ENCODE results near the gene JAKMIP2. TPM values are rescaled to one million over a fixed set of nuclear protein-coding genes. Genes with fewer than 3 reads are reported as not detected.

Gene JAKMIP2
- total and polyA plus RNA-seq, 10 of the 15 experiments (the other 5 are each of a cell fraction or from before 2014, with no cell fraction given), result 0.51 to 1.8 (median 0.89) TPM

DNA sequence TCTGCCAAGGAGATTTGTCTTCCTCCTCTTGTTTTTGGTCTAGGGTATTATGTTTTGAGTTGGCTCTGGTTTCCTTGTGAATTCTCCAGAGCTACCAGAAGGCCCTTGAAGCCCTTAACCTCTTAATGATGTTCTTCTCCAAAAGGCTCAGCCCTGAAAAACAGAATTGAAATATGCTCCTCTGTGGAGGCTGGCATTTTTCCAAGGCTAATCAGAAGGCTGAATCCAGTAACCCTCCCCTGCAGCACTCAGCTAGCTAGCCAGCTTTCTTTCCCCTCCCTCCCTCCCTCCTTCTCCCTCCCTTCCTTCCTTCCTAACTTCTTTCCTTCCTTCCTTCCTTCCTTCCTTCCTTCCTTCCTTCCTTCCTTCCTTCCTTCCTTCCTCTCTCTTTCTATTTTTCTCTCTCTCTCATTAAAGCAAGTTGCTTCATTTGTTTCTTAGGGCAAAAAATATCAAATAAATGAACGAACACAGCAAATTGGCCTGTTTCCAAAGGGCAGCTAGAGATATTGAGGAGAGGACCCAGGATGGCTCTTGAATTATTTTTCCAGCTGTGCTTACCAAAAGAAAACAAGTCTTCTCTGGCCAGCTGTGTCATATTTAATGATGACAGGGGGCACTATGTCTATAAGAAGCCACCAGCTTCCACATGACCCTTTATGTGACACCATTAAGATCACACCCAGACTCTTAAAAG lies 38.7 kb downstream of the JAKMIP2 start:
- Histone ChIP-seq H3K4me1 (ENCODE audit: control insufficient read depth, insufficient read depth, low read length) (no peaks in the 10 kb centered on the region), H3K36me3 (ENCODE audit: control insufficient read depth in 2 of 2, insufficient read depth in 2 of 2, low read length in 1 of 2) (no peaks in the 10 kb centered on the region), H3K79me2 (ENCODE audit: control insufficient read depth, insufficient read depth, low read length) (no peaks in the 10 kb centered on the region), H3K27ac (ENCODE audit: control insufficient read depth, insufficient read depth) (no peak overlapping the region), H3K9ac (ENCODE audit: control insufficient read depth, insufficient read depth, low read length) (no peak overlapping the region), H2AFZ (ENCODE audit: control insufficient read depth, low read depth, low read length) (no peak overlapping the region), H3K4me3 (no peak overlapping the region), H4K20me1 (ENCODE audit: control insufficient read depth, insufficient read depth) (no peaks in the 10 kb centered on the region), H3K4me2 (ENCODE audit: control insufficient read depth, insufficient read depth) (no peak overlapping the region), H3K9me3 (replicated peaks; ENCODE audit: control insufficient read depth, insufficient read depth, low read length) (no peaks in the 10 kb centered on the region), H3K27me3 (replicated peaks in 1 of 2; ENCODE audit: control insufficient read depth in 2 of 2, insufficient read depth in 2 of 2, low read length in 1 of 2) (no peaks in the 10 kb centered on the region)
- POLR2A ChIA-PET, result no interaction called here
- in situ Hi-C loops (cut with MboI) (no loop called here), intact Hi-C loops (cut with micrococcal nuclease; ENCODE audit: unreplicated experiment) (no loop called here)
- DNase-seq (ENCODE audit: low read depth, low spot score), result no peak
- no peak for ATAC-seq
- 0% methylated on average over 1 of the region's 1 CpG for WGBS (ENCODE audit: insufficient coverage, insufficient replicate concordance, low lambda C conversion rate, missing lambda C conversion rate)
- RAD21 ChIA-PET (ENCODE audit: unreplicated experiment), result no interaction called here
- BruUV-seq (replicated peaks), result no TSS peak
- CTCF ChIA-PET, result interaction anchor here (0.6 kb wide), 1 partner anchor 187 kb away, joined by 4 read pairs; no protein-coding TSS in a partner anchor
- SMC1A ChIA-PET (ENCODE audit: uncharacterized antibody, unreplicated experiment), result interaction anchor here (0.7 kb wide), 1 partner anchor 38 kb away, joined by 3 read pairs; no protein-coding TSS in a partner anchor
- FAIRE-seq, result no peak
- TF ChIP-seq TCF7 (IDR thresholded peaks at IDR 0.05; ENCODE audit: borderline replicate concordance), result no peak
- no peak for TF ChIP-seq BCL11A (IDR thresholded peaks at IDR 0.05; ENCODE audit: low read depth, low read length)
- no peak for TF ChIP-seq TCF3 (IDR thresholded peaks at IDR 0.05; ENCODE audit: borderline replicate concordance, insufficient read depth, low read depth, low read length)
- TF ChIP-seq, protein P1, sequence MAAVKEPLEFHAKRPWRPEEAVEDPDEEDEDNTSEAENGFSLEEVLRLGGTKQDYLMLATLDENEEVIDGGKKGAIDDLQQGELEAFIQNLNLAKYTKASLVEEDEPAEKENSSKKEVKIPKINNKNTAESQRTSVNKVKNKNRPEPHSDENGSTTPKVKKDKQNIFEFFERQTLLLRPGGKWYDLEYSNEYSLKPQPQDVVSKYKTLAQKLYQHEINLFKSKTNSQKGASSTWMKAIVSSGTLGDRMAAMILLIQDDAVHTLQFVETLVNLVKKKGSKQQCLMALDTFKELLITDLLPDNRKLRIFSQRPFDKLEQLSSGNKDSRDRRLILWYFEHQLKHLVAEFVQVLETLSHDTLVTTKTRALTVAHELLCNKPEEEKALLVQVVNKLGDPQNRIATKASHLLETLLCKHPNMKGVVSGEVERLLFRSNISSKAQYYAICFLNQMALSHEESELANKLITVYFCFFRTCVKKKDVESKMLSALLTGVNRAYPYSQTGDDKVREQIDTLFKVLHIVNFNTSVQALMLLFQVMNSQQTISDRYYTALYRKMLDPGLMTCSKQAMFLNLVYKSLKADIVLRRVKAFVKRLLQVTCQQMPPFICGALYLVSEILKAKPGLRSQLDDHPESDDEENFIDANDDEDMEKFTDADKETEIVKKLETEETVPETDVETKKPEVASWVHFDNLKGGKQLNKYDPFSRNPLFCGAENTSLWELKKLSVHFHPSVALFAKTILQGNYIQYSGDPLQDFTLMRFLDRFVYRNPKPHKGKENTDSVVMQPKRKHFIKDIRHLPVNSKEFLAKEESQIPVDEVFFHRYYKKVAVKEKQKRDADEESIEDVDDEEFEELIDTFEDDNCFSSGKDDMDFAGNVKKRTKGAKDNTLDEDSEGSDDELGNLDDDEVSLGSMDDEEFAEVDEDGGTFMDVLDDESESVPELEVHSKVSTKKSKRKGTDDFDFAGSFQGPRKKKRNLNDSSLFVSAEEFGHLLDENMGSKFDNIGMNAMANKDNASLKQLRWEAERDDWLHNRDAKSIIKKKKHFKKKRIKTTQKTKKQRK (IDR thresholded peaks at IDR 0.05; ENCODE audit: low read depth, low read length), result no peak
- TF ChIP-seq ZNF274 (IDR thresholded peaks at IDR 0.05; ENCODE audit: insufficient read depth, insufficient read length), result no peak
- TF ChIP-seq MXI1 (IDR thresholded peaks at IDR 0.05; ENCODE audit: low read depth, low read length), result no peak
- no peak for TF ChIP-seq POU2F2 (IDR thresholded peaks at IDR 0.05; ENCODE audit: borderline replicate concordance, low read depth, low read length)
- no peak for TF ChIP-seq ZNF622 (IDR thresholded peaks at IDR 0.05)
- TF ChIP-seq, protein P2, sequence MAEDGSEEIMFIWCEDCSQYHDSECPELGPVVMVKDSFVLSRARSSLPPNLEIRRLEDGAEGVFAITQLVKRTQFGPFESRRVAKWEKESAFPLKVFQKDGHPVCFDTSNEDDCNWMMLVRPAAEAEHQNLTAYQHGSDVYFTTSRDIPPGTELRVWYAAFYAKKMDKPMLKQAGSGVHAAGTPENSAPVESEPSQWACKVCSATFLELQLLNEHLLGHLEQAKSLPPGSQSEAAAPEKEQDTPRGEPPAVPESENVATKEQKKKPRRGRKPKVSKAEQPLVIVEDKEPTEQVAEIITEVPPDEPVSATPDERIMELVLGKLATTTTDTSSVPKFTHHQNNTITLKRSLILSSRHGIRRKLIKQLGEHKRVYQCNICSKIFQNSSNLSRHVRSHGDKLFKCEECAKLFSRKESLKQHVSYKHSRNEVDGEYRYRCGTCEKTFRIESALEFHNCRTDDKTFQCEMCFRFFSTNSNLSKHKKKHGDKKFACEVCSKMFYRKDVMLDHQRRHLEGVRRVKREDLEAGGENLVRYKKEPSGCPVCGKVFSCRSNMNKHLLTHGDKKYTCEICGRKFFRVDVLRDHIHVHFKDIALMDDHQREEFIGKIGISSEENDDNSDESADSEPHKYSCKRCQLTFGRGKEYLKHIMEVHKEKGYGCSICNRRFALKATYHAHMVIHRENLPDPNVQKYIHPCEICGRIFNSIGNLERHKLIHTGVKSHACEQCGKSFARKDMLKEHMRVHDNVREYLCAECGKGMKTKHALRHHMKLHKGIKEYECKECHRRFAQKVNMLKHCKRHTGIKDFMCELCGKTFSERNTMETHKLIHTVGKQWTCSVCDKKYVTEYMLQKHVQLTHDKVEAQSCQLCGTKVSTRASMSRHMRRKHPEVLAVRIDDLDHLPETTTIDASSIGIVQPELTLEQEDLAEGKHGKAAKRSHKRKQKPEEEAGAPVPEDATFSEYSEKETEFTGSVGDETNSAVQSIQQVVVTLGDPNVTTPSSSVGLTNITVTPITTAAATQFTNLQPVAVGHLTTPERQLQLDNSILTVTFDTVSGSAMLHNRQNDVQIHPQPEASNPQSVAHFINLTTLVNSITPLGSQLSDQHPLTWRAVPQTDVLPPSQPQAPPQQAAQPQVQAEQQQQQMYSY (CRISPR knock-in tag; IDR thresholded peaks at IDR 0.05), result no peak
- no peak for TF ChIP-seq SMAD1 (IDR thresholded peaks at IDR 0.05; ENCODE audit: low read depth, partially characterized antibody)
- TF ChIP-seq EP300 (IDR thresholded peaks at IDR 0.05; ENCODE audit: borderline replicate concordance in 1 of 2, control insufficient read depth in 1 of 2, low read depth in 2 of 2, low read length in 2 of 2), result no peak
- TF ChIP-seq, protein P3, sequence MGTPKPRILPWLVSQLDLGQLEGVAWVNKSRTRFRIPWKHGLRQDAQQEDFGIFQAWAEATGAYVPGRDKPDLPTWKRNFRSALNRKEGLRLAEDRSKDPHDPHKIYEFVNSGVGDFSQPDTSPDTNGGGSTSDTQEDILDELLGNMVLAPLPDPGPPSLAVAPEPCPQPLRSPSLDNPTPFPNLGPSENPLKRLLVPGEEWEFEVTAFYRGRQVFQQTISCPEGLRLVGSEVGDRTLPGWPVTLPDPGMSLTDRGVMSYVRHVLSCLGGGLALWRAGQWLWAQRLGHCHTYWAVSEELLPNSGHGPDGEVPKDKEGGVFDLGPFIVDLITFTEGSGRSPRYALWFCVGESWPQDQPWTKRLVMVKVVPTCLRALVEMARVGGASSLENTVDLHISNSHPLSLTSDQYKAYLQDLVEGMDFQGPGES (IDR thresholded peaks at IDR 0.05), result no peak
- no peak for TF ChIP-seq SREBF1 (IDR thresholded peaks at IDR 0.05; ENCODE audit: low read length)
- no peak for TF ChIP-seq EZH2 (IDR thresholded peaks at IDR 0.05; ENCODE audit: borderline replicate concordance, control insufficient read depth, low read depth, low read length)

Data from GM12878 (cell line).